A549 (cell line): Measurements from ENCODE around the gene BNC2. TPM values are rescaled to one million over a fixed set of nuclear protein-coding genes. Genes with fewer than 3 reads are reported as not detected.

Experiments used
- ATAC-seq, 2 experiments: fragments of 200-7000 bp in 1 of 2; fragments of >200 bp in 1 of 2; cut with Nextera tagmentation in 1 of 2; cut with Tn5 transposase in 1 of 2; 3 replicates each; pipeline versions ENCODE4 v1.8.0 to v1.9.1; 2018 to 2020; ENCODE audit warnings: mild to moderate bottlenecking in 1 of 2, moderate library complexity in 1 of 2
- CTCF ChIA-PET: fragments of 300-600 bp; sonication (Branson Sonifier 250); formaldehyde crosslinking; extraction: SDS; loops from one replicate; lab custom pipeline; 2021; ENCODE audit warnings: antibody characterized with exemption, inconsistent platforms; lab: Yijun Ruan, JAX
- POLR2A ChIA-PET: fragments of 350-600 bp; formaldehyde crosslinking; extraction: SDS; loops from one replicate; lab custom pipeline; 2021; ENCODE audit warnings: antibody characterized with exemption, inconsistent platforms; lab: Yijun Ruan, JAX
- DNase-seq, 2 experiments: peaks; one replicate each; pipeline versions ENCODE4 v3.0.0 to v3.0.0-alpha.2; 2011 to 2016; ENCODE audit warnings: low read depth in 1 of 2, low spot score in 1 of 2
- FAIRE-seq: peaks from 2 replicates; lab custom pipeline; 2011; peaks lifted over from hg19 to GRCh38; lab: Jason Lieb, UNC
- H3K27ac ChIP-seq, 2 experiments: fragments of >200 bp; sonication (Bioruptor Twin); formaldehyde crosslinking; 3 replicates each; pipeline ENCODE4 v1.5.1; 2016 to 2017
- H3K4me1 ChIP-seq: fragments of >200 bp; sonication (Bioruptor Twin); formaldehyde crosslinking; 3 replicates; pipeline ENCODE4 v1.6.1; 2016
- H3K4me2 ChIP-seq: fragments of >200 bp; sonication (Bioruptor Twin); formaldehyde crosslinking; 3 replicates; pipeline ENCODE4 v1.6.1; 2016
- H3K4me3 ChIP-seq: fragments of >200 bp; sonication (Bioruptor Twin); formaldehyde crosslinking; 3 replicates; pipeline ENCODE4 v1.5.1; 2016
- H3K9me3 ChIP-seq: fragments of >200 bp; sonication (Bioruptor Twin); formaldehyde crosslinking; 3 replicates; pipeline ENCODE4 v1.6.1; 2016
- CEBPB ChIP-seq, 2 experiments: fragments of >200 bp in 1 of 2; sonication (Bioruptor Twin) in 1 of 2; formaldehyde crosslinking in 1 of 2; IDR thresholded peaks; 2 replicates each; pipeline ENCODE4 v1.6.1; 2012 to 2016
- CHD2 ChIP-seq: fragments of 150-350 bp; IDR thresholded peaks from 2 replicates; pipeline ENCODE4 v1.6.1; 2014; ENCODE audit warnings: low read length; ENCODE audit not compliant: partially characterized antibody
- EHMT2 ChIP-seq: fragments of 200-600 bp; sonication (generic); IDR thresholded peaks from 2 replicates; pipeline ENCODE4 v1.6.1; 2016; ENCODE audit warnings: antibody characterized with exemption, low read depth, mild to moderate bottlenecking, moderate library complexity
- FOSB ChIP-seq: fragments of 250-450 bp; sonication (Bioruptor Pico); IDR thresholded peaks from 2 replicates; pipeline ENCODE4 v1.5.0; 2020; ENCODE audit warnings: mild to moderate bottlenecking, moderate library complexity
- GATA3 ChIP-seq: IDR thresholded peaks from 2 replicates; pipeline ENCODE4 v1.6.1; 2012; ENCODE audit warnings: borderline replicate concordance
- HDAC2 ChIP-seq: fragments of 200-600 bp; sonication (generic); IDR thresholded peaks from 2 replicates; pipeline ENCODE4 v1.6.1; 2016
- JUN ChIP-seq, 2 experiments: fragments of >200 bp; sonication (Bioruptor Twin); formaldehyde crosslinking; IDR thresholded peaks; 2 replicates in 1 of 2; 3 replicates in 1 of 2; pipeline ENCODE4 v1.6.1; 2016 to 2017
- MAFK ChIP-seq: fragments of 450-650 bp; IDR thresholded peaks from 2 replicates; pipeline ENCODE4 v1.6.1; 2014; ENCODE audit not compliant: partially characterized antibody
- MYC ChIP-seq: IDR thresholded peaks from 2 replicates; pipeline ENCODE4 v1.6.1; 2012; ENCODE audit warnings: mild to moderate bottlenecking, inconsistent platforms, low read length, improper control_type of control experiment, borderline replicate concordance
- NFE2L2 ChIP-seq: fragments of 150-350 bp; conservative IDR thresholded peaks from 2 replicates; pipeline ENCODE4 v1.6.1; 2014; ENCODE audit warnings: low read length
- NPAS2 ChIP-seq: fragments of 250-450 bp; sonication (Bioruptor Pico); IDR thresholded peaks from 2 replicates; pipeline ENCODE4 v1.8.0; 2022; ENCODE audit warnings: mild to moderate bottlenecking, moderate library complexity, borderline replicate concordance
- PHF8 ChIP-seq: fragments of 200-600 bp; sonication (generic); IDR thresholded peaks from 2 replicates; pipeline ENCODE4 v1.6.1; 2016; ENCODE audit warnings: low read depth, mild to moderate bottlenecking, antibody characterized with exemption, moderate library complexity, borderline replicate concordance
- WGBS: methylation state at CpG from one replicate; pipeline ENCODE4 v1.1.6; 2017; ENCODE audit errors: missing lambda C conversion rate; 5-methylcytosine and 5-hydroxymethylcytosine counted together
- polyA plus RNA-seq, 4 experiments: library from polyadenylated mRNA; depleted of rRNA in 3 of 4; stranded (reverse); fragments of >200 nt; fragmentation: RNase III in 1 of 4; extraction: RNeasy Plus Mini Kit Qiagen cat#74134 plus additional on column Dnase treatment in 1 of 4; gene quantifications; 2 replicates in 3 of 4; 3 replicates in 1 of 4; pipeline ENCODE4 v1.2.3, GENCODE V29; 2011 to 2017
- TF ChIP-seq, protein P1 (sequence below): fragments of 200-600 bp; sonication (generic); IDR thresholded peaks from 2 replicates; pipeline ENCODE4 v1.6.1; 2016; ENCODE audit warnings: antibody characterized with exemption, mild to moderate bottlenecking, moderate library complexity
- TF ChIP-seq, protein P2 (sequence below): IDR thresholded peaks from 2 replicates; pipeline ENCODE4 v1.6.1; 2012
- TF ChIP-seq, protein P3 (sequence below): IDR thresholded peaks from 2 replicates; pipeline ENCODE4 v1.6.1; 2012; ENCODE audit warnings: low read depth, borderline replicate concordance
- TF ChIP-seq, protein P4 (sequence below): fragments of >200 bp; sonication (Bioruptor Twin); formaldehyde crosslinking; IDR thresholded peaks from 3 replicates; pipeline ENCODE4 v1.6.1; 2016

BNC2 gene
- polyA plus RNA-seq, 2 of the 4 experiments (the other 2 are of a cell fraction), result 6.2 to 7.5 TPM

DNA sequence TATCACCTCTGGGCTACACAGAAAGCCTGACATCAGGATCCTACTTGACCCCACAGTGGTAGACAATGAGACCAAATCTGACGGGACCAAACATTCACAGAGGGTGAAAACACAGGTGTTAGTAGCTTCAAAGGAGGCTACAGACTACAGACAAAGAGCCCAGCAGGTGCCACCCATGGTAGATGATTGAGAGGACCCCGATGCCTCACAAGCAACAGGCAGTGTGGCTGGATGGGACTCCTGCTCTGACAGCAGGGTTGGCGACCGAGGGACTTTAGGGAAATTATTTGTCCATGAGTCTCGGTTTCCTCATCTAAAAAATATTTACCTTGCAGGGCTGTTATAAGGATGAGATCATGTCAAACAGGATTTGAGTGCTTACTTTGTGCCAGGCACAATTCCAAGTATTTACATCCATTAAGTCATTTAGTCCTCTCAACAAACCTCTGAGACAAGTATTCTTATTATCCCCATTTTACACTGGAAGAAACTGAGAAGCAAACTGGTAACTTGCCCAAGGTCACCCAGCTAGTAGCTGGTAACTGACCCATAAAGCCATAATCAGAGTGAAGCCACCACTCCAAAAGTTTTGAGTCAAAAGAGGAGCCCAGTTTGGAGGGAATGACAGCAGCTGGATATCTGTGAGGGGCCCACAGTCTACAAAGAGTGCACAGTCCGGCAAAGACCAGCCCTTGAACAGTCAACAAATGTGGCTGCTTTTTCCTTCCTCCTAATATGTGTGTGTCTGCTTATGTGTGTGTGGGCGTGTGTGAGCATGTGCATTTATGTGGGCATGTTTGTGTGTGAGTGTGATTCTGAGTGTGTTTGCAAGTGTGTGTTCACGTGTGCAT, 502.0 kb downstream of the BNC2 start:
- 36% methylated on average over 8 of the region's 8 CpGs for WGBS
- DNase-seq, result peak in 1 of 2 experiments; percentile 32
- no peak for FAIRE-seq
- TF ChIP-seq JUN (IDR thresholded peaks at IDR 0.05) (0 out of 5 replicates have a peak, but pooled peaks of 1 of the 2 experiments have one; percentile 10), MYC (no peak), NPAS2 (no peak), NFE2L2 (no peak)
- ChIA-PET POLR2A (interaction anchor here (0.5 kb wide), 1 partner anchor 24 kb away, joined by 6 read pairs; no protein-coding TSS in a partner anchor), CTCF (interaction anchor here (1.4 kb wide), 1 partner anchor 9 kb away, joined by 4 read pairs; no protein-coding TSS in a partner anchor)
- Histone ChIP-seq H3K27ac (peak overlapping the region; percentile 53 to 75; a peak in 5 of 6 replicates), H3K4me2 (peak overlapping the region; percentile 50), H3K4me3 (no peak overlapping the region), H3K4me1 (peaks cover 16% of the 10 kb centered on the region), H3K9me3 (no peaks in the 10 kb centered on the region)
- ATAC-seq, result peak; percentile 43 to 66; a peak in 4 of 6 replicates

DNA sequence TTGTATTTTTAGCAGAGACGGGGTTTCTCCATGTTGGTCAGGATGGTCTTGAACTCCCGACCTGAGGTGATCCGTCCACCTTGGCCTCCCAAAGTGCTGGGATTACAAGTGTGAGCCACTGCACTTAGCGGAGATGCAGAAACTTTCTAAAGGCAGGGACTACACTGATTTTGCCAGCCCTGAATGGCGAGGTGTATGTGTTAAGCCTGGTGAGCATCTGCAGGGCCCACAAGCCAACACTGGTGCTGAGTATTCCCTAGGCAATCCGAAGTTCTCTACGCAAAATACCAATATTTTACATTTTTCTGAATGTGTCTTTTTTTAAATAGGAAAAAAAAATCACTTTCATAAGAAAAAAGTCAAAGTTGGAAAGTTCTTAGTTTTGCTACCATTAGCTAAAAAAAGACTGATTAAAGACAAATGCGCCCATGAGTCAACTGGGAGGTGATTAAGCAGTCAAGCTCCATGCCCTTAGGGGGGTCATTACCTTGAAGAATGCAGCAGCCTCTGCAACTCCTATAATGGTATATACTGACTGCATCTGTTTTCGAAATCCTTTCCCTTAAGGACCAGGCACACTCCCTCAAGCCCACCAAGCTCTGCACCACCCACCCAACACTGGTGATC, 502.8 kb downstream of the BNC2 start:
- 81% methylated on average over 9 of the region's 9 CpGs for WGBS
- no peak for FAIRE-seq
- H3K27ac ChIP-seq, result peak overlapping the region; percentile 53 to 75; a peak in 5 of 6 replicates
- H3K4me1 ChIP-seq, result peaks cover 16% of the 10 kb centered on the region
- TF ChIP-seq, protein P1, sequence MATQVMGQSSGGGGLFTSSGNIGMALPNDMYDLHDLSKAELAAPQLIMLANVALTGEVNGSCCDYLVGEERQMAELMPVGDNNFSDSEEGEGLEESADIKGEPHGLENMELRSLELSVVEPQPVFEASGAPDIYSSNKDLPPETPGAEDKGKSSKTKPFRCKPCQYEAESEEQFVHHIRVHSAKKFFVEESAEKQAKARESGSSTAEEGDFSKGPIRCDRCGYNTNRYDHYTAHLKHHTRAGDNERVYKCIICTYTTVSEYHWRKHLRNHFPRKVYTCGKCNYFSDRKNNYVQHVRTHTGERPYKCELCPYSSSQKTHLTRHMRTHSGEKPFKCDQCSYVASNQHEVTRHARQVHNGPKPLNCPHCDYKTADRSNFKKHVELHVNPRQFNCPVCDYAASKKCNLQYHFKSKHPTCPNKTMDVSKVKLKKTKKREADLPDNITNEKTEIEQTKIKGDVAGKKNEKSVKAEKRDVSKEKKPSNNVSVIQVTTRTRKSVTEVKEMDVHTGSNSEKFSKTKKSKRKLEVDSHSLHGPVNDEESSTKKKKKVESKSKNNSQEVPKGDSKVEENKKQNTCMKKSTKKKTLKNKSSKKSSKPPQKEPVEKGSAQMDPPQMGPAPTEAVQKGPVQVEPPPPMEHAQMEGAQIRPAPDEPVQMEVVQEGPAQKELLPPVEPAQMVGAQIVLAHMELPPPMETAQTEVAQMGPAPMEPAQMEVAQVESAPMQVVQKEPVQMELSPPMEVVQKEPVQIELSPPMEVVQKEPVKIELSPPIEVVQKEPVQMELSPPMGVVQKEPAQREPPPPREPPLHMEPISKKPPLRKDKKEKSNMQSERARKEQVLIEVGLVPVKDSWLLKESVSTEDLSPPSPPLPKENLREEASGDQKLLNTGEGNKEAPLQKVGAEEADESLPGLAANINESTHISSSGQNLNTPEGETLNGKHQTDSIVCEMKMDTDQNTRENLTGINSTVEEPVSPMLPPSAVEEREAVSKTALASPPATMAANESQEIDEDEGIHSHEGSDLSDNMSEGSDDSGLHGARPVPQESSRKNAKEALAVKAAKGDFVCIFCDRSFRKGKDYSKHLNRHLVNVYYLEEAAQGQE, result no peak
- no peak for TF ChIP-seq PHF8
- TF ChIP-seq FOSB (CRISPR knock-in tag), result no peak
- H3K4me3 ChIP-seq, result no peak overlapping the region
- no peak for DNase-seq
- peak overlapping the region; percentile 50 for H3K4me2 ChIP-seq
- peak in 1 of 2 experiments; percentile 52; a peak in 3 of 6 replicates for ATAC-seq
- CTCF ChIA-PET, result no interaction called here
- H3K9me3 ChIP-seq, result no peaks in the 10 kb centered on the region
- POLR2A ChIA-PET, result no interaction called here

DNA sequence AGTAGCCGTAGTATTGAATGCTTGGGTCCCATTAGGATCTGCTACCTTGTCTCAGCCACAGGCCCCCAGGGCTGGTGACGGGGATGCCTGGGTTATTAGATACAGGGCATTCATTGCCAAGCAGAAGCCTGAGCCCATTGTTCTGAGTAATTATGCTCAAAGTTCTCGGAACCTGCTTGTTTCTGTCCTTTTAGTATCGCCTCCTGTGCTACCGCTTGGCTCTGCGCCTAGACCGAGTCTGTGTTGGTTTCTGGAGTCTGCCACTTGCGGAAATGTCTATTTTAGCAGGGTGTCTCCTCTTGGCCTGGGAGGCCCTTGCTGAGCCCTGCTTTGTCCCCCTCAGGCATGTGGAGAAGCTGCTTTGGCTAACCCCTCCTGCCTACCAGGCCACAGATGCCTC, 506.1 kb downstream of the BNC2 start:
- DNase-seq (no peak), ATAC-seq (no peak), FAIRE-seq (no peak)
- ChIA-PET CTCF (interaction anchor here (1.0 kb wide), 1 partner anchor 10 kb away, joined by 3 read pairs; no protein-coding TSS in a partner anchor), POLR2A (no interaction called here)
- peak overlapping the region in 1 of 2 experiments; percentile 6; a peak in 2 of 6 replicates for H3K27ac ChIP-seq
- WGBS, result 81% methylated on average over 8 of the region's 8 CpGs
- TF ChIP-seq NPAS2 (no peak), CEBPB (IDR thresholded peaks at IDR 0.05) (no peak), MAFK (no peak), CHD2 (no peak), EHMT2 (no peak), HDAC2 (no peak), FOSB (CRISPR knock-in tag) (no peak), GATA3 (no peak)
- TF ChIP-seq, protein P2, sequence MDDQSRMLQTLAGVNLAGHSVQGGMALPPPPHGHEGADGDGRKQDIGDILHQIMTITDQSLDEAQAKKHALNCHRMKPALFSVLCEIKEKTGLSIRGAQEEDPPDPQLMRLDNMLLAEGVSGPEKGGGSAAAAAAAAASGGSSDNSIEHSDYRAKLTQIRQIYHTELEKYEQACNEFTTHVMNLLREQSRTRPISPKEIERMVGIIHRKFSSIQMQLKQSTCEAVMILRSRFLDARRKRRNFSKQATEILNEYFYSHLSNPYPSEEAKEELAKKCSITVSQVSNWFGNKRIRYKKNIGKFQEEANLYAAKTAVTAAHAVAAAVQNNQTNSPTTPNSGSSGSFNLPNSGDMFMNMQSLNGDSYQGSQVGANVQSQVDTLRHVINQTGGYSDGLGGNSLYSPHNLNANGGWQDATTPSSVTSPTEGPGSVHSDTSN, result no peak
- TF ChIP-seq, protein P3, sequence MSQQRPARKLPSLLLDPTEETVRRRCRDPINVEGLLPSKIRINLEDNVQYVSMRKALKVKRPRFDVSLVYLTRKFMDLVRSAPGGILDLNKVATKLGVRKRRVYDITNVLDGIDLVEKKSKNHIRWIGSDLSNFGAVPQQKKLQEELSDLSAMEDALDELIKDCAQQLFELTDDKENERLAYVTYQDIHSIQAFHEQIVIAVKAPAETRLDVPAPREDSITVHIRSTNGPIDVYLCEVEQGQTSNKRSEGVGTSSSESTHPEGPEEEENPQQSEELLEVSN, result no peak
- TF ChIP-seq, protein P4, sequence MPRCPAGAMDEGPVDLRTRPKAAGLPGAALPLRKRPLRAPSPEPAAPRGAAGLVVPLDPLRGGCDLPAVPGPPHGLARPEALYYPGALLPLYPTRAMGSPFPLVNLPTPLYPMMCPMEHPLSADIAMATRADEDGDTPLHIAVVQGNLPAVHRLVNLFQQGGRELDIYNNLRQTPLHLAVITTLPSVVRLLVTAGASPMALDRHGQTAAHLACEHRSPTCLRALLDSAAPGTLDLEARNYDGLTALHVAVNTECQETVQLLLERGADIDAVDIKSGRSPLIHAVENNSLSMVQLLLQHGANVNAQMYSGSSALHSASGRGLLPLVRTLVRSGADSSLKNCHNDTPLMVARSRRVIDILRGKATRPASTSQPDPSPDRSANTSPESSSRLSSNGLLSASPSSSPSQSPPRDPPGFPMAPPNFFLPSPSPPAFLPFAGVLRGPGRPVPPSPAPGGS, result no peak
- H3K4me1 ChIP-seq, result peaks cover 16% of the 10 kb centered on the region
- H3K9me3 ChIP-seq, result no peaks in the 10 kb centered on the region; the same call in 2 of the 3 replicates
- no peak overlapping the region for H3K4me2 ChIP-seq
- H3K4me3 ChIP-seq, result no peak overlapping the region
